Muscle of leg (tissue), 11 donors: ENCODE data around the gene SDK1. TPM values are rescaled to one million over a fixed set of nuclear protein-coding genes. Genes with fewer than 3 reads are reported as not detected.

Experiments
- DNase-seq: peaks from one replicate; pipeline ENCODE4 v3.0.0; 2013
- H3K27ac ChIP-seq: one replicate; pipeline ENCODE4 v1.5.1; 2013; ENCODE audit warnings: mild to moderate bottlenecking, low read length, control low read depth
- H3K27me3 ChIP-seq: one replicate; pipeline ENCODE4 v1.6.1; 2013; ENCODE audit warnings: low read length; ENCODE audit not compliant: control insufficient read depth, insufficient read depth
- H3K36me3 ChIP-seq: one replicate; pipeline ENCODE4 v1.6.1; 2013; ENCODE audit warnings: low read length; ENCODE audit not compliant: control insufficient read depth, insufficient read depth
- H3K4me1 ChIP-seq: one replicate; pipeline ENCODE4 v1.6.1; 2013; ENCODE audit warnings: low read length; ENCODE audit not compliant: control insufficient read depth, insufficient read depth
- H3K4me3 ChIP-seq: one replicate; pipeline ENCODE4 v1.5.1; 2013; ENCODE audit warnings: low read length, control low read depth
- H3K9me3 ChIP-seq: replicated peaks from 2 replicates; pipeline ENCODE4 v1.6.1; 2013; ENCODE audit warnings: low read depth, low read length; ENCODE audit not compliant: control insufficient read depth
- WGBS: methylation state at CpG from one replicate; pipeline ENCODE4 v1.1.5; 2013; ENCODE audit warnings: missing lambda C conversion rate; ENCODE audit not compliant: insufficient coverage; 5-methylcytosine and 5-hydroxymethylcytosine counted together
- polyA plus RNA-seq, 8 donors: library from polyadenylated mRNA; unstranded; fragments of 120-200 nt; gene quantifications; one replicate each; pipeline versions ENCODE4 v1.2.1 to v1.2.3, GENCODE V29; 2013; ENCODE audit warnings: inconsistent platforms in 1 of 8, low replicate concordance in 1 of 8; ENCODE audit not compliant: insufficient read length in 8 of 8, insufficient read depth in 1 of 8
- total RNA-seq: library from RNA; stranded (reverse); fragments of 120-200 nt; gene quantifications from one replicate; pipeline ENCODE4 v1.2.4, GENCODE V29; 2013

SDK1 gene
- total and polyA plus RNA-seq, 9 donors: 2.3 to 6.4 (median 3.6) TPM

DNA sequence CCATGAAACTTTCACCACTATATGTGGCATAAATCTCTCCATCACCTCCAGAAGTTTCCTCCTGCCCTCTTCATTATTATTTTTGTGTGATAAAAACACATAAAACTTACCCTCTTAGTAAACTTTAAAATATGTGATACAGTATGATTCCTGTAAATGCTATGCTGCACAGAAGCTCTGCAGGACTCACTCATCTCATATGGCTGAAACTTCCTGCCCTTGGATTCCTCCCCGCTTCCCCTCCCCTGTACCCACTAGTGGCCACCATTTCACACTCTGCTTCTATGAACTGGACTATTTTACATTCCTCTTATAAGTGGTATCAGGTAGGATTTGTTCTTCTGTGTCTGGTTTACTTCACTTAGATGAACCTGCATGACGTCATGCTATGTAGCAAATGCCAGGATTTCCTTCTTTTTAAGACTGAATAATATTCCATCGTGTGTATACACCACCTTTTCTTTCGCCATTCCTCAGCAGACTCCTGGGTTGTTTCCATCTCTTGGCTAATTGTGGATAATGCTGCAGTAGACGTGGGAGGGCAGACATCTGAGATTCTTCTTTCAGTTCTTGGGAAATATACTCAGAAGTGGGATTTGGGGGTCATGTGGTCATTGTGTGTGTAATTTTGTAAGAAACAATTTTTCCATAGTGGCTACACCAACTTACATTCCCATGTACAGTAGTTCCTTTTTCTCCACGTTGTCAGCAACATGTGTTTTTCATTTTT lies 335.2 kb downstream of the SDK1 start:
- H3K27ac ChIP-seq: no peak overlapping the region
- DNase-seq: no peak
- no peaks in the 10 kb centered on the region for H3K4me1 ChIP-seq
- no CpG with 5 or more reads among the region's 6 CpGs for WGBS
- H3K36me3 ChIP-seq: no peaks in the 10 kb centered on the region
- no peak overlapping the region for H3K4me3 ChIP-seq
- no peaks in the 10 kb centered on the region for H3K27me3 ChIP-seq
- no peaks in the 10 kb centered on the region for H3K9me3 ChIP-seq

DNA sequence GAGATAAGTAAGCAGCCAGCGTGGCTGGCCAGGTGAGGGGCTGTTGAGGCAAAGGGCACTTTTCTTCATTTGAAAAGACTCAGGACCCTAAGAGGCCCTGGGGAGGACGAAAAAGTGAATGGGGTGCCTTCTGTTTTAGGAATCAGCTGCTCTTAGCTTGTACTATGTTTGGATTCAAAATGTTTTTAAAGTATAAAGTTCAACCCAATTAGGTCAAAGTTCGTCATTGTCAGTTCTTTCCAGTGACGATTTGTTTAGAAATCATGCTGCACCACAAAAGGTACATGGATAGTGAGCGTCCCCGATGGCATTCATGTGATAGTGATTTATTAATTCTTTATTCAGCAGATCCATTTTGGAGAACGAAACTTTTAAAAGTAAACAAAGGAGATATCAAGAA lies 338.2 kb downstream of the SDK1 start:
- Histone ChIP-seq H3K9me3 (no peaks in the 10 kb centered on the region), H3K36me3 (no peaks in the 10 kb centered on the region), H3K27me3 (no peaks in the 10 kb centered on the region), H3K4me1 (no peaks in the 10 kb centered on the region), H3K4me3 (no peak overlapping the region), H3K27ac (no peak overlapping the region)
- 59% methylated on average over 2 of the region's 7 CpGs for WGBS
- no peak for DNase-seq

DNA sequence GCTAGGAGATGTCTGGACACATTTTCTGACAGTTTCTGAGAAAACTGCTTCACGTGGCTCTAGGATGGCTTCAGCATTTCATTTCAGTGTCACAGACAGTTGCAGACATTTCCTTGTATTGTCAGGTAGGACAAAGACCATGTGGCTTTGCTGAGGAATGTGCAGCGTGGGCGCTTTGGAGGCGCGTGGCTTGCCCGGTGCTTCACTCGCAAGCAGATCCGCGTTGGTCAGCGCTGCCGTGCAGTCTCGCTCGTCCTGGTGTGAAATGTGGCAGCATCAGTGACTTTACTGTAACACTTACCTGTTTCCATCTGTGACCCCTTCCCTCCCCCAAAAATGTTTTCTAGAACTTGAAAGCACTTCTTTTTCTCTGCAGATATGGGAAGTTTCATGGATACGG lies 340.5 kb downstream of the SDK1 start:
- Histone ChIP-seq H3K27me3 (no peaks in the 10 kb centered on the region), H3K4me1 (no peaks in the 10 kb centered on the region), H3K9me3 (no peaks in the 10 kb centered on the region), H3K36me3 (no peaks in the 10 kb centered on the region), H3K27ac (no peak overlapping the region), H3K4me3 (no peak overlapping the region)
- WGBS: 72% methylated on average over 13 of the region's 14 CpGs
- no peak for DNase-seq

DNA sequence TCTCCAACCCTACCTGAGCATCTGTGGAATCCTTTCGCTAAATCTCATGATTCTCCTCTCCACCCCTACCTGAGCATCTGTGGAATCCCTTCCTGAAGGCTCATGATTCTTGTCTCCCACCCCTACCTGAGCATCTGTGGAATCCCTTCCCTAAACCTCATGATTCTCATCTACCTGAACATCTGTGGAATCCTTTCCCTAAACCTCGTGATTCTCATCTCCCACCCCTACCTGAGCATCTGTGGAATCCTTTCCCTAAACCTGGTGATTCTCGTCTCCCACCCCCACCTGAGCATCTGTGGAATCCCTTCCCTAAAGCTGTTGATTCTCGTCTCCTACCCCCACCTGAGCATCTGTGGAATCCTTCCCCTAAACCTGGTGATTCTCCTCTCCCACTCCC lies 342.0 kb downstream of the SDK1 start:
- no peak overlapping the region for H3K27ac ChIP-seq
- no peaks in the 10 kb centered on the region for H3K36me3 ChIP-seq
- DNase-seq: no peak
- 82% methylated on average over 4 of the region's 4 CpGs for WGBS
- no peaks in the 10 kb centered on the region for H3K4me1 ChIP-seq
- no peaks in the 10 kb centered on the region for H3K9me3 ChIP-seq
- H3K27me3 ChIP-seq: no peaks in the 10 kb centered on the region
- no peak overlapping the region for H3K4me3 ChIP-seq

DNA sequence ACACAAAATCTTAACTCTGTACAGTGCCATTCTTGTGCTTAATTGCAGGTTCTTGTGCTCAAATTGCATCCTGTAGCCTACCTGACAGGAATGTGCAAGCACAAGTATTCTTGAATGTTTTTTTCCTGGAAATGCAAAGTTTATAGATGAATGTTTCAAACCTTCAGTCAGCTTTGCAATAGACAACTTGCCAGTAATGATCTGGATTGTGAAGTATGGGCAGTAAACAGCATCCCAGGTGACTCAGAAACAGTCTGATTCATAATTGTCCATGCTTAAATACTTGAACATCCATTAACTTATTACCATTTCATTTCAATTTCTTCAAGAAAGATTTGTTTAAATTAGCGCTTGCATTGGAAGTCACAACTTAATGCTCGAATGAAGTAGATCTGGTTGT lies 347.2 kb downstream of the SDK1 start:
- no peak overlapping the region for H3K27ac ChIP-seq
- no peaks in the 10 kb centered on the region for H3K36me3 ChIP-seq
- no peaks in the 10 kb centered on the region for H3K9me3 ChIP-seq
- H3K4me3 ChIP-seq: no peak overlapping the region
- DNase-seq: no peak
- no CpG with 5 or more reads among the region's 2 CpGs for WGBS
- H3K4me1 ChIP-seq: no peaks in the 10 kb centered on the region
- H3K27me3 ChIP-seq: no peaks in the 10 kb centered on the region

DNA sequence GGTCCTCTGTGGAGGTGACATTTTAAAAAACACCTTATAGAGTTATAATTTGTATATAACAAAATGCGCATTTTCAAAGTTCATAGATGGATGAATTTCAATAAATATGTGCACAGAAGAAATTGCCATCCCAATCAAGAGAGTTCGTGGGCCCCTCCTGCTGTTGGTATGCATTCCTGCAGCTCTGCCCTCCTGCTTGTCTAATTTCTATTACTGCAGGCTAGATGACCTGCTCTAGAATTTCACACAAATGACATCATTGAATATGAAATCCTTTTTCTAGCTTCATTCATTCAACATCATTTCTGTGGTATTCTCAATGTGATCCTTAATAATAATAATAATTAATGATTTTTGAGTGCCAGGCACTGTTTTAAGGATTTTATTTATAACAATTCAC lies 348.2 kb downstream of the SDK1 start:
- H3K9me3 ChIP-seq: no peaks in the 10 kb centered on the region
- WGBS: 83% methylated on average over 1 of the region's 2 CpGs

DNA sequence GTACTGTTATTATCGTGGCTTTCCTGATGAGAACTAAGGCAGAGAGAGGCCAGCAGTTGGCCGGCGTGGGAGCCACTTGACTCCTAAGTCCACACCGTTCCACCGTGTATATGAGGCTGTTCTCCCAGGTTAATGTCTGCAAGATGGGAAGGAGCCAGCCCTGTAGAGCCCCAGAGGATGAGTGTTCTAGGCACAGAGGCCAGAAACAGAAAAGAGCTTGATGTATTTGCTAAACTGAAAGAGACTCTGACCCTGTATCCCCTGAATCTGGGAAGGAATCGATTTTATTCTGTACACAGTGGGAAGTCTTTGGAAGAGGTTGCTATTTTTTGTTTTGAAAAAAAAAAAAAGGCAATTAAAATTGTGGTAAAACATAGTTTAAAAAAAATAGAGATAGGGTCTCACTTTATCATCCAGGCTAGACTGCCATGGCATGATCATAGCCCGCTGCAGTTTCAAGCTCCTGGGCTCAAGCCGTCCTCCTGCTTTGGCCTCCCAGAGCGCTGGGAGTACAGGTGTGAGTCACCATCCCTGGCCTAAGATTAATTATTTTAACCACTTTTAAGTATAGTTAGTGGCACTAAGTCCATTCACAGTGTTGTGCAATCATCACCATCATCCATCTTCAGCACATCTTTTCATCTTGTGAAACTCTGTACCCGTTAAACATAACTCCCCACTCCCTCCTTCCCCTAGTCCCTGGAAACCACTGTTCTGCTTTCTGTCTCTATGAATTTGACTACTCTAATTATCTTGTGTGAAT lies 348.8 kb downstream of the SDK1 start:
- no peak overlapping the region for H3K4me3 ChIP-seq
- no peaks in the 10 kb centered on the region for H3K27me3 ChIP-seq
- no peak for DNase-seq
- no peaks in the 10 kb centered on the region for H3K36me3 ChIP-seq
- no peaks in the 10 kb centered on the region for H3K4me1 ChIP-seq
- 77% methylated on average over 4 of the region's 10 CpGs for WGBS
- H3K27ac ChIP-seq: no peak overlapping the region
- no peaks in the 10 kb centered on the region for H3K9me3 ChIP-seq

More for the DNA sequence above, 348.2 kb downstream of the SDK1 start:
- Histone ChIP-seq H3K27ac (no peak overlapping the region), H3K36me3 (no peaks in the 10 kb centered on the region), H3K4me1 (no peaks in the 10 kb centered on the region), H3K4me3 (no peak overlapping the region), H3K27me3 (no peaks in the 10 kb centered on the region)
- DNase-seq: no peak

DNA sequence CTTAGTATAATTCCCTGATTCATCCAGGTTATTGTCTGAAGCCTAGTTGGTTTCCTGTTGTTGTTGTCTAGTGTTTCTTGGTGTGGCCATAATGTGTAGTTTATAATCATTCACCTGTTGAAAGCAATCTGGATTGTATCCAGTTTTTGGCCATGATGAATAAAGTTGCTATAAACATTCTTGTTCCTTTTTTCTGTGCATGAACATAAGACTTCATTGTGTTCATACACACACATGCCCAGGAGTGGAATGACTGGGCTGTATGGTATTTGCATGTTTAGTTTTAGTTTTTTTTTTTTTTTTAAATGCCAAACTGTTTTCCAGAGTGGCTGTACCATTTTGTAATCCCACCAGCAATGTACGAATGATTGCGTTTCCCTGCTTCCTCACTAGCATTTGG lies 349.8 kb downstream of the SDK1 start:
- WGBS: no CpG with 5 or more reads among the region's 2 CpGs
- Histone ChIP-seq H3K27ac (no peak overlapping the region), H3K27me3 (no peaks in the 10 kb centered on the region), H3K9me3 (no peaks in the 10 kb centered on the region), H3K4me1 (no peaks in the 10 kb centered on the region), H3K4me3 (no peak overlapping the region), H3K36me3 (no peaks in the 10 kb centered on the region)
- peak; percentile 3 for DNase-seq

DNA sequence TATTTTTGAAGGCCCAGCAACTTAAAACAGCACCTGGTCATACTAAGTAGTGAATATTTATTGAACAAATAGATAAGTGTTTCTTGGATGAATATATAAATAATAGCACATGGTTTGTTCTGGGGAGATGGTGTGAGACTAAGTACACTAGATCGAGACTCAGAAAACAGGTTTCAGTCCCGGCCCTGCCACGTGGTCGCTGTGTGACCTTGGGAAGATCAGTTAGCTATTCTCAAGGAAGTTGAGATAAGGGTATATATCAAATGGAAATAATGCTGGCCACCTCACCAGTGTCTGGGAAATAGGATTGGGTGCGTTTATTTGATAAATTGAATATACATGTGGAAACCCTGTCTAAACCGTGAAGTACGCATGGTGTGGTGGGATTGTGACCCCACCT lies 354.6 kb downstream of the SDK1 start:
- DNase-seq: no peak
- 97% methylated on average over 4 of the region's 7 CpGs for WGBS

DNA sequence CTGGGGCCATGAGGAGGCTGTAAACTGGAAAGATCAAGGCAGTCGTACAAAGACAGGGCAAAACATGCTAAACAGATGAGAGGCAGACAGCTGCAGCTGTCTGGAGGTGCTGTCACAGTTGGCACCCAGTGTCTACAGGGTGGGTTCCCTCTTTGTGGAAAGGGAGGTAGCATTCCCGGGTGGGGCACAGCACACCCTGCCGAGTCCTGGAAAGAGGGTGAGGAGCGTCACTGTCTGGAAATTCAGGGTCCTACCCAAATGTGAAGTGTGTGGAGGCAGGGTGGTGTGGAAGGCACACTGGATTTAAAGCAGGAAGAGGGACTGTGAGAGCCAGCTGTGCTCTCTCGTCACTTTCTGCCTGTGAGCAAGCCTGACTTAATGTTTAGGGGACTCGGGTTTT lies 356.2 kb downstream of the SDK1 start:
- Histone ChIP-seq H3K9me3 (no peaks in the 10 kb centered on the region), H3K27ac (no peak overlapping the region), H3K4me1 (peaks cover 7% of the 10 kb centered on the region), H3K4me3 (no peak overlapping the region), H3K36me3 (no peaks in the 10 kb centered on the region), H3K27me3 (no peaks in the 10 kb centered on the region)
- peak; percentile 31 for DNase-seq
- 56% methylated on average over 5 of the region's 6 CpGs for WGBS

More for the DNA sequence above, 354.6 kb downstream of the SDK1 start:
- no peaks in the 10 kb centered on the region for H3K9me3 ChIP-seq
- H3K36me3 ChIP-seq: no peaks in the 10 kb centered on the region
- no peak overlapping the region for H3K27ac ChIP-seq
- H3K27me3 ChIP-seq: no peaks in the 10 kb centered on the region
- H3K4me1 ChIP-seq: peaks cover 7% of the 10 kb centered on the region
- H3K4me3 ChIP-seq: no peak overlapping the region
